T follicular helper cell (primary cell): ENCODE results near the gene TMEM88.

Experiments used
- DNase-seq: peaks from one replicate; pipeline ENCODE4 v3.0.0-alpha.2; 2020; ENCODE audit warnings: low read depth

TMEM88 gene

DNA sequence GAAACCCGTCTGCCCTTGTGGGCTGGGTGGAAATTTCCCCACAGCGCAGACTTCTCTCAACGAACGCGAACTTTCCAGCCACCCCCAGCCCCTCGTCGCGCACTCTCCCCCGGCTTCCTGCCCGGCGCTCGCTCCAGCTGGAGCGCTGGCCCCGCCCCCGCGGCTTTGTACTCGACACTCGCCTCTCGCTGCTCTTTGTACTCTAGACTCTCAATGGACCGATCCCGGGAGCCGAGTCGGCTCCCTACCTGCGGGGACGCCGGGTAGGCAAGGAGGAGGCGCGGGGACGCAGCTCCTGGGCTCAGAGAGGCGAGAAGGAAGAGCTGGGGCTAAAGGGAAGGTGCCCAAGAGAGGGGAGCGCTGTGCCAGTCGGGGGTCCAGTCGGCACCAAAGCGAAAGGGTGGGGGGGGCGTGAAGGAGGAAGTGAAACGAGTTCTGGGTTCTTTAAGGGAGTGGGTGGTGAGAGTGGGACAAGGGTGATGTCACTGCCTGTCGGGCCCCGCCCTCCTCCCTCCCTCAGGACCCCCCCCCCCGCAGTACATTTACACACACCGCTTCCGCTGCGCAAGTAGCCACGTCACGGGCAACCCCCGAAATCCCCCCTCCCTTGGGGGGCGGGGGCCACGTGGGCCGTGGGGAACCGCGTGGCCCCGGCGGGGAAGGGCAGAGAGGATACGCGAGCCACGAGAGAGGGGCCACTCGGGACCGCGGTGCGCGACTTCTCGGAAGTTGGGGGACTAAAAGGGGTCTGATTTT is 11.2 kb upstream of the TMEM88 start:
- DNase-seq, result peak; percentile 90

- peak; percentile 76 for DNase-seq
Observed at GRCh38 chr17:7844292-7845154, 10.3 kb upstream of the TMEM88 start.

DNA sequence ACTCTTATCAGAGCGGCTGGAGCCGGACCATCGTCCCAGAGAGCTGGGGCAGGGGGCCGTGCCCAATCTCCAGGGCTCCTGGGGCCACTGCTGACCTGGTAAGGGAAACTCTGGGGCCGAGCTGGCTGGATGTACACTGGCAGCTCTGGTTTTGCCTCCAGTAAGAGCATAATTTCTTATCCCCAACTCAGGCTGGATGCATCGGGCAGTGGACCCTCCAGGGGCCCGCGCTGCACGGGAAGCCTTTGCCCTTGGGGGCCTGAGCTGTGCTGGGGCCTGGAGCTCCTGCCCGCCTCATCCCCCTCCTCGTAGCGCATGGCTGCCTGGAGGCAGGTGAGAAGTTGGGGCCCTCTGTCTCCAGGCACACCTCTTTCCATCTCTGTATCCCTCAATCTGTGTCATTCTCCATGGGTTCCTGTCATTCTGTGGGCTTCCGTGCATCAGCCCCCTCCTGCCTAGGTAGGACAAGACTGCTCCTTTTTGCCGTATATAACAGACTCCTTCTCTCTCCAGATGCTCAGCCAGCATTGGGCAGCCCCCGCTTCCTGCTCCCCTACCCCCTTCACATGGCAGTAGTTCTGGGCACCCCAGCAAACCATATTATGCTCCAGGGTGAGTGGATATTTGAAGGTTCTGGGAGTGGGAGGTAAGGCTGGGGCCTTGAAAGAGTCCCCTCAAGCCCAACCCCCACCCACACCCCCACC is 9.4 kb upstream of the TMEM88 start:
- DNase-seq, result no peak

DNA sequence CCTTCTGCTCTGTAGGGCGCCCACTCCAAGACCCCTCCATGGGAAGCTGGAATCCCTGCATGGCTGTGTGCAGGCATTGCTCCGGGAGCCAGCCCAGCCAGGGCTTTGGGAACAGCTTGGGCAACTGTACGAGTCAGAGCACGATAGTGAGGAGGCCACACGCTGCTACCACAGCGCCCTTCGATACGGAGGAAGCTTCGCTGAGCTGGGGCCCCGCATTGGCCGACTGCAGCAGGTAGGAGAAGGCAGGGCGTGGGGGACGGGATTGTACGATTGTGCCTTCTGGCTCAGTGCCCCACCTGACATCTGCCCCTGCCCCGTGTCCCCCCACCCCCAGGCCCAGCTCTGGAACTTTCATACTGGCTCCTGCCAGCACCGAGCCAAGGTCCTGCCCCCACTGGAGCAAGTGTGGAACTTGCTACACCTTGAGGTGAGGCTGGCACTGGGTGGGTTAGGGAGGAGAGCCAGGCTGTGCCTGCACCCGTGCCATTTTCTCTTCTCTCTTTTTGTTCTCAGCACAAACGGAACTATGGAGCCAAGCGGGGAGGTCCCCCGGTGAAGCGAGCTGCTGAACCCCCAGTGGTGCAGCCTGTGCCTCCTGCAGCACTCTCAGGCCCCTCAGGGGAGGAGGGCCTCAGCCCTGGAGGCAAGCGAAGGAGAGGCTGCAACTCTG is 8.7 kb upstream of the TMEM88 start:
- no peak for DNase-seq

DNA sequence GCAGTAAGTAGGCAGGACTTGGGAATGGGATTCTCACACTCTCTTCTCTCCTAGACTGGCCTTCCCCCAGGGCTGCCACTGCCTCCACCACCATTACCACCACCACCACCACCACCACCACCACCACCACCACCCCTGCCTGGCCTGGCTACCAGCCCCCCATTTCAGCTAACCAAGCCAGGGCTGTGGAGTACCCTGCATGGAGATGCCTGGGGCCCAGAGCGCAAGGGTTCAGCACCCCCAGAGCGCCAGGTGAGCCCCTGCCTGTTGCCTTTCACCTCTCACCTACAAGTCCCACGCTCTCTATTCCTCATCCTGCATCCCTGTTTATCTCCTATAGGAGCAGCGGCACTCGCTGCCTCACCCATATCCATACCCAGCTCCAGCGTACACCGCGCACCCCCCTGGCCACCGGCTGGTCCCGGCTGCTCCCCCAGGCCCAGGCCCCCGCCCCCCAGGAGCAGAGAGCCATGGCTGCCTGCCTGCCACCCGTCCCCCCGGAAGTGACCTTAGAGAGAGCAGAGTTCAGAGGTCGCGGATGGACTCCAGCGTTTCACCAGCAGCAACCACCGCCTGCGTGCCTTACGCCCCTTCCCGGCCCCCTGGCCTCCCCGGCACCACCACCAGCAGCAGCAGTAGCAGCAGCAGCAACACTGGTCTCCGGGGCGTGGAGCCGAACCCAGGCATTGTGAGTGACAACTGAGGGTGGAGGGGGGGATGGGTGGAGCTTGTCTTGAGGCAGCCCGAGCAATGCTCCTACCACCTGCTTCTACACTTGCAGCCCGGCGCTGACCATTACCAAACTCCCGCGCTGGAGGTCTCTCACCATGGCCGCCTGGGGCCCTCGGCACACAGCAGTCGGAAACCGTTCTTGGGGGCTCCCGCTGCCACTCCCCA is 7.9 kb upstream of the TMEM88 start:
- no peak for DNase-seq

GRCh38 chr17:7848131-7848579 is 6.7 kb upstream of the TMEM88 start:
- no peak for DNase-seq

DNA sequence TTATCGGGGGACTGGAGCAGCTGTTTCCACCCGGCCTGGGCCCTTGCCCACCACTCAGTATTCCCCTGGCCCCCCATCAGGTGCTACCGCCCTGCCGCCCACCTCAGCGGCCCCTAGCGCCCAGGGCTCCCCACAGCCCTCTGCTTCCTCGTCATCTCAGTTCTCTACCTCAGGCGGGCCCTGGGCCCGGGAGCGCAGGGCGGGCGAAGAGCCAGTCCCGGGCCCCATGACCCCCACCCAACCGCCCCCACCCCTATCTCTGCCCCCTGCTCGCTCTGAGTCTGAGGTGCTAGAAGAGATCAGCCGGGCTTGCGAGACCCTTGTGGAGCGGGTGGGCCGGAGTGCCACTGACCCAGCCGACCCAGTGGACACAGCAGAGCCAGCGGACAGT is 6.1 kb upstream of the TMEM88 start:
- no peak for DNase-seq

GRCh38 chr17:7849130-7849750 is 5.6 kb upstream of the TMEM88 start:
- no peak for DNase-seq

DNA sequence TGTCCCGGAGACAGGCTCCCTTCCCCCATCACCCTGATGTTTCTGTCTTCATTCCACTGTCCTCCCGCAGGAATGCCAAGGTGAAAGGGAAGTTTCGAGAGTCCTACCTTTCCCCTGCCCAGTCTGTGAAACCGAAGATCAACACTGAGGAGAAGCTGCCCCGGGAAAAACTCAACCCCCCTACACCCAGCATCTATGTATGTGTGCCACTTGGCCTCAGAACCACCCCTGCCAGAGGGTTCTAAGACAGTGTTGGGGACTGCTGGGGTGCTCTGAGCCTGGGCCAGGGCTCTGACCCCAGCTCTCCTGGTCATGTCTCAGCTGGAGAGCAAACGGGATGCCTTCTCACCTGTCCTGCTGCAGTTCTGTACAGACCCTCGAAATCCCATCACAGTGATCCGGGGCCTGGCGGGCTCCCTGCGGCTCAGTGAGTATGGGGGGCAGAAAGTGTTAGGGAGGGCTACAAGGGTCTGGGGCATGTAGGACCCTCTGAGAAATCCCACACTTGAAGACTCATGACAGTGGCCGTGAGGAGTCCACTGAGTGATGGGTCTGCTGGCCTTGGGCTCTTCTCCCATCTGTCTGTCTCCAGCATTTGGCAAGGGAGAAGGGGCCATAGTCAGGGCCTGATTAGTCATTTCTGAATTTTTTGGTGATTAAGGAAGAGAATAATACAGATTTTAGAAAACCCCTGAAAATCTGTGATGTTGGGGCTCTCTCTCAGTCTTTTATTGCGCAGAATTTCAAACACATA is 4.9 kb upstream of the TMEM88 start:
- no peak for DNase-seq

DNA sequence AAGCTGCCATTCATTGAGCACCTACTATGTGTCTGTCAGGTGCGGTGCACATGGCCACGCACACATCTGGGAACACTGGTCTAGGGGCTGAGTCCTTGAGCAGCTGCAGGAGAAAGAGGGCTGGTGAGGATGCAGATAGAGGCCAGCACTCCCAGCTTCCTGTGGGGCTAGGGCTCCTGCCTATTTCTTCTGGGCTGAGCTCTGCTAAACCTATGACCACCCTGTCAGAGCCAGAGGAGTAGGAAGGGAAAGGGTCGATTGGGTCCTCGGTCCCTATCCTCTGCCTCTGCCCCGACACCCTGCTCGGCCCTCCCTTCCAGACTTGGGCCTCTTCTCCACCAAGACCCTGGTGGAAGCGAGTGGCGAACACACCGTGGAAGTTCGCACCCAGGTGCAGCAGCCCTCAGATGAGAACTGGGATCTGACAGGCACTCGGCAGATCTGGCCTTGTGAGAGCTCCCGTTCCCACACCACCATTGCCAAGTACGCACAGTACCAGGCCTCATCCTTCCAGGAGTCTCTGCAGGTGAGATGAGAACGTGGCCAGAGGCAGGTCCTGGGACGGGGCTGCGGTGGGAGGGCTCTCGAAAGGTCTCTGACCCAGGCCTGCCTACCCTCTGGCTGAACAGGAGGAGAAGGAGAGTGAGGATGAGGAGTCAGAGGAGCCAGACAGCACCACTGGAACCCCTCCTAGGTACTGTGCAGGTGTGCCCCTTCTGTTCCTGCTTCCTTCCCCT is 4.0 kb upstream of the TMEM88 start:
- DNase-seq, result no peak

DNA sequence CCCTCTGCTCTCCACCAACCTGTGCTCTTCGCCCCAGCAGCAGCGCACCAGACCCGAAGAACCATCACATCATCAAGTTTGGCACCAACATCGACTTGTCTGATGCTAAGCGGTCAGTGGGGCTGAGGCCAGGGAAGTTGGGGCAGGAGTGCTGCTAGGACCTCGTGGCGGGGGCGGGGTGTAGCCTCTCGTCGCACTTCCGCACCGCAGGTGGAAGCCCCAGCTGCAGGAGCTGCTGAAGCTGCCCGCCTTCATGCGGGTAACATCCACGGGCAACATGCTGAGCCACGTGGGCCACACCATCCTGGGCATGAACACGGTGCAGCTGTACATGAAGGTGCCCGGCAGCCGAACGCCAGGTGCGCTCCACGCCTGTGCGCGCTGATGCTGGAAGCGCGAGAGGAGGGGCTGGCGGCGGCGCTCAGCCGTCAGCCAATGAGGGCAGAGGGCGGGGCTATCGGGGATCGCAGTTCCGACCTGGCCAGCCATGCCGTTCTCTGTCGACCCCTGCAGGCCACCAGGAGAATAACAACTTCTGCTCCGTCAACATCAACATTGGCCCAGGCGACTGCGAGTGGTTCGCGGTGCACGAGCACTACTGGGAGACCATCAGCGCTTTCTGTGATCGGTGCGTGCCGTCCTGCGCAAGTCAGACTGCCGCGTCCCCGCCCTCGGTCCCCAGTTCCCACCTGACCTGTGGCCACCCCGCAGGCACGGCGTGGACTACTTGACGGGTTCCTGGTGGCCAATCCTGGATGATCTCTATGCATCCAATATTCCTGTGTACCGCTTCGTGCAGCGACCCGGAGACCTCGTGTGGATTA is 3.2 kb upstream of the TMEM88 start:
- DNase-seq, result peak; percentile 94

GRCh38 chr17:7852262-7852670 is 2.6 kb upstream of the TMEM88 start:
- DNase-seq, result no peak

- no peak for DNase-seq
Observed at GRCh38 chr17:7852919-7853690, 1.8 kb upstream of the TMEM88 start.

DNA sequence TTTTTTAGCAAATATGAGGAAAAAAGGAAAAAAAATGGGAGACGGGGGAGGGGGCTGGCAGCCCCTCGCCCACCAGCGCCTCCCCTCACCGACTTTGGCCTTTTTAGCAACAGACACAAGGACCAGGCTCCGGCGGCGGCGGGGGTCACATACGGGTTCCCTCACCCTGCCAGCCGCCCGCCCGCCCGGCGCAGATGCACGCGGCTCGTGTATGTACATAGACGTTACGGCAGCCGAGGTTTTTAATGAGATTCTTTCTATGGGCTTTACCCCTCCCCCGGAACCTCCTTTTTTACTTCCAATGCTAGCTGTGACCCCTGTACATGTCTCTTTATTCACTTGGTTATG is 1.2 kb upstream of the TMEM88 start:
- DNase-seq, result no peak

GRCh38 chr17:7854078-7854777 is 638 bp upstream of the TMEM88 start:
- no peak for DNase-seq

DNA sequence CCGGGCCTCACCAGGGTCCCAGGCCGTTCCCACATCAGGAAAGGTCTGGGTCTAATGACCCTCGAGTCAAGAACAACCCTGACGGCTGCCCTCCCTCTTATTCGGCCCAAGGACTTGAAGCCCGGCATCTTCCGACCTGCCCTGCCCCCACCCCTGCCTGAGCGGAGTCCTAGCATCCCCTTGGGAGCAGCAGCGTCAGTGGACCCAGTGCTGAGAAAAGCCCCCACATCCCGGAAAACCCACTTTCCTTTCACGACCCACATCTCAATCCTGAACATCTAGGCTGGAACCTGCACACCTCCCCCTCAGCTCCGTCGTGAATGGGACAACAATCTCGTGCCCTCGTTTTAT is 769 bp downstream of the TMEM88 start:
- DNase-seq, result no peak
